ENCODE results near the gene IGHMBP2. TPM values are rescaled to one million over a fixed set of nuclear protein-coding genes. Genes with fewer than 3 reads are reported as not detected.

Gene IGHMBP2
- total RNA-seq, 1 experiment from 2014 or later: 19.3 TPM

GRCh38 chr11:68955607-68955958 is 51.9 kb downstream of the IGHMBP2 start:
- Histone ChIP-seq H3K36me3 (ENCODE audit: control insufficient read depth in 1 of 2, insufficient read depth in 2 of 2, low read length in 2 of 2) (no peaks in the 10 kb centered on the region), H3K4me1 (ENCODE audit: control insufficient read depth in 1 of 2, insufficient read depth in 2 of 2, low read length in 2 of 2) (no peaks in the 10 kb centered on the region; a peak in 1 of 4 replicates), H3K9me3 (ENCODE audit: control insufficient read depth in 1 of 2, insufficient read depth in 1 of 2, low read depth in 1 of 2, low read length in 2 of 2) (no peaks in the 10 kb centered on the region), H4K20me1 (ENCODE audit: insufficient read depth) (no peaks in the 10 kb centered on the region), H3K4me3 (replicated peaks in 1 of 2; ENCODE audit: low read depth in 1 of 2, low read length in 2 of 2) (no peak overlapping the region), H3K79me2 (ENCODE audit: insufficient read depth, low read length) (no peaks in the 10 kb centered on the region), H3K9ac (ENCODE audit: low read length) (no peak overlapping the region), H2AFZ (ENCODE audit: low read depth, low read length, poor library complexity, severe bottlenecking) (no peak overlapping the region), H3K4me2 (ENCODE audit: low read length) (no peak overlapping the region), H3K27ac (ENCODE audit: low read depth, low read length) (no peak overlapping the region), H3K9me2 (ENCODE audit: insufficient read depth) (no peaks in the 10 kb centered on the region), H3K27me3 (ENCODE audit: insufficient read depth, low read length) (no peaks in the 10 kb centered on the region)
- no peak for TF ChIP-seq SRF (IDR thresholded peaks at IDR 0.05; ENCODE audit: low read depth)
- TF ChIP-seq YY1 (IDR thresholded peaks at IDR 0.05; ENCODE audit: extremely low read depth, insufficient replicate concordance, low read depth, low read length): no peak
- TF ChIP-seq EZH2 (IDR thresholded peaks at IDR 0.05): no peak
- TF ChIP-seq EGR1 (IDR thresholded peaks at IDR 0.05; ENCODE audit: low read depth): no peak
- no peak for TF ChIP-seq CTCF (IDR thresholded peaks at IDR 0.05 in 2 of 3, conservative IDR thresholded peaks at IDR 0.05 in 1 of 3; ENCODE audit: borderline replicate concordance in 1 of 3, insufficient read depth in 1 of 3, low read depth in 2 of 3, low read length in 2 of 3)
- TF ChIP-seq ELF1 (IDR thresholded peaks at IDR 0.05; ENCODE audit: borderline replicate concordance, low read depth): no peak
- no peak for TF ChIP-seq SP1 (IDR thresholded peaks at IDR 0.05; ENCODE audit: low read depth)
- no peak for DNase-seq (ENCODE audit: low read depth, low spot score)
- intact Hi-C loops (cut with micrococcal nuclease): loop anchor here (10.0 kb wide), 1 partner anchor 89 kb away; the partner anchor contains the start of gene TPCN2
- ChIA-PET CTCF (interaction anchor here (0.7 to 1.1 kb wide), 4 partner anchors 10 to 89 kb away, joined by 4 to 5 read pairs (median 5); no protein-coding TSS in a partner anchor), POLR2A (no interaction called here), RAD21 (ENCODE audit: low non-redundant PET in 1 of 2, low total read pairs in 2 of 2, uncharacterized antibody in 2 of 2, unreplicated experiment in 2 of 2) (interaction anchor here in 1 of 2 experiments (0.6 kb wide), 1 partner anchor 135 kb away, joined by 4 read pairs; no protein-coding TSS in a partner anchor)
- BruUV-seq (replicated peaks): no TSS peak
- no peak for ATAC-seq

- DNase-seq (ENCODE audit: low read depth, low spot score): no peak
- Histone ChIP-seq H2AFZ (ENCODE audit: low read depth, low read length, poor library complexity, severe bottlenecking) (no peak overlapping the region), H3K27me3 (ENCODE audit: insufficient read depth, low read length) (no peaks in the 10 kb centered on the region), H4K20me1 (ENCODE audit: insufficient read depth) (no peaks in the 10 kb centered on the region), H3K79me2 (ENCODE audit: insufficient read depth, low read length) (no peaks in the 10 kb centered on the region), H3K9ac (ENCODE audit: low read length) (no peak overlapping the region), H3K9me2 (ENCODE audit: insufficient read depth) (no peaks in the 10 kb centered on the region), H3K4me1 (ENCODE audit: control insufficient read depth in 1 of 2, insufficient read depth in 2 of 2, low read length in 2 of 2) (no peaks in the 10 kb centered on the region; a peak in 1 of 4 replicates), H3K36me3 (ENCODE audit: control insufficient read depth in 1 of 2, insufficient read depth in 2 of 2, low read length in 2 of 2) (no peaks in the 10 kb centered on the region), H3K4me2 (ENCODE audit: low read length) (no peak overlapping the region), H3K27ac (ENCODE audit: low read depth, low read length) (no peak overlapping the region), H3K9me3 (ENCODE audit: control insufficient read depth in 1 of 2, insufficient read depth in 1 of 2, low read depth in 1 of 2, low read length in 2 of 2) (no peaks in the 10 kb centered on the region), H3K4me3 (replicated peaks in 1 of 2; ENCODE audit: low read depth in 1 of 2, low read length in 2 of 2) (no peak overlapping the region)
- ChIA-PET CTCF (interaction anchor here (0.7 to 1.1 kb wide), 4 partner anchors 10 to 88 kb away, joined by 4 to 5 read pairs (median 5); no protein-coding TSS in a partner anchor), POLR2A (no interaction called here), RAD21 (ENCODE audit: low non-redundant PET in 1 of 2, low total read pairs in 2 of 2, uncharacterized antibody in 2 of 2, unreplicated experiment in 2 of 2) (interaction anchor here in 1 of 2 experiments (0.6 kb wide), 1 partner anchor 135 kb away, joined by 4 read pairs; no protein-coding TSS in a partner anchor)
- ATAC-seq: peak; percentile 88
- intact Hi-C loops (cut with micrococcal nuclease): loop anchor here (2.0 to 10.0 kb wide), 2 partner anchors 89 to 133 kb away; partner anchors contain the start of gene TPCN2
- no TSS peak for BruUV-seq (replicated peaks)
- TF ChIP-seq RAD21 (IDR thresholded peaks at IDR 0.05; ENCODE audit: low read depth) (peak; percentile 42), CTCF (IDR thresholded peaks at IDR 0.05 in 2 of 3, conservative IDR thresholded peaks at IDR 0.05 in 1 of 3; ENCODE audit: borderline replicate concordance in 1 of 3, insufficient read depth in 1 of 3, low read depth in 2 of 3, low read length in 2 of 3) (peak in 2 of 3 experiments; percentile 60 to 62; a peak in 4 of 6 replicates), YY1 (IDR thresholded peaks at IDR 0.05; ENCODE audit: extremely low read depth, insufficient replicate concordance, low read depth, low read length) (no peak)
Measured at GRCh38 chr11:68956142-68956541, 52.5 kb downstream of the IGHMBP2 start.

Data from HCT116 (cell line).